Transverse colon (tissue), 4 donors: ENCODE measurements around the gene SRGN.

Source experiments
- CTCF ChIP-seq, 5 experiments: fragments of 200-600 bp in 3 of 5; fragments of 450-650 bp in 2 of 5; sonication (generic) in 3 of 5; IDR thresholded peaks; 1 replicate in 2 of 5; 2 replicates in 3 of 5; pipeline ENCODE4 v1.5.1; 2016 to 2017; ENCODE audit warnings: antibody characterized with exemption in 5 of 5, inconsistent platforms in 3 of 5, mild to moderate bottlenecking in 2 of 5, moderate library complexity in 1 of 5
- POLR2A ChIP-seq: fragments of 450-650 bp; IDR thresholded peaks from one replicate; pipeline ENCODE4 v1.6.1; 2016; ENCODE audit warnings: antibody characterized with exemption, mild to moderate bottlenecking, moderate library complexity
- POLR2AphosphoS5 ChIP-seq, 3 donors: sonication (generic); formaldehyde crosslinking; IDR thresholded peaks; one replicate each; pipeline ENCODE4 v1.6.1; 2016; ENCODE audit warnings: antibody characterized with exemption in 3 of 3

GRCh38 chr10:69047111-69047832, 40.6 kb upstream of the SRGN start:
- TF ChIP-seq CTCF (IDR thresholded peaks at IDR 0.05) (no peak), POLR2A (no peak), POLR2AphosphoS5 (IDR thresholded peaks at IDR 0.05) (no peak)
